GM21367 (cell line): ENCODE measurements around the gene SERGEF.

Experiments
- ATAC-seq: cut with Tn5 transposase; IDR thresholded peaks from one replicate; pipeline ENCODE4 v1.9.1; 2021; ENCODE audit not compliant: unreplicated experiment

Gene SERGEF

GRCh38 chr11:17954395-17955252, 58.2 kb downstream of the SERGEF start:
- no peak for ATAC-seq

DNA sequence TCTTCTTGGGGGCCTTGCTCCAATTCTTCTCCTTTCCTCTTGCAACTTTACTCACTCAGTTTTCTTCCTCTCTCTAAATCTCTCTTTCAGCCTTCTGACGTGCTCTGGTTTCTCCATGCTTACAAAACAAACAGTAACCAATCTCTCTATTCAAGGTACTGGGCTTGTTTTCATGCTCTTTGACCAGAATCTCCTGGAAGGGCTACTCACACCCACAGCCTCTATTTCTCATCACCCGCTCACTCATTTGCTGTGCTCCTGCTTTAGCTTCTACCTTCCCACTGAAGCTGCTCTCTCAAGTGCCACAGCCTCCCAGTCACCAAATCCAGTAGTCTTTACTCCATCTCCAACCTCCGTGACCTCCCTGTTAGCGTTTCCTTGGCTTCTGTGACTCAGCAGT, 60.4 kb downstream of the SERGEF start:
- no peak for ATAC-seq

- no peak for ATAC-seq
These were observed 61.0 kb downstream of the SERGEF start for GRCh38 chr11:17951685-17952388.

DNA sequence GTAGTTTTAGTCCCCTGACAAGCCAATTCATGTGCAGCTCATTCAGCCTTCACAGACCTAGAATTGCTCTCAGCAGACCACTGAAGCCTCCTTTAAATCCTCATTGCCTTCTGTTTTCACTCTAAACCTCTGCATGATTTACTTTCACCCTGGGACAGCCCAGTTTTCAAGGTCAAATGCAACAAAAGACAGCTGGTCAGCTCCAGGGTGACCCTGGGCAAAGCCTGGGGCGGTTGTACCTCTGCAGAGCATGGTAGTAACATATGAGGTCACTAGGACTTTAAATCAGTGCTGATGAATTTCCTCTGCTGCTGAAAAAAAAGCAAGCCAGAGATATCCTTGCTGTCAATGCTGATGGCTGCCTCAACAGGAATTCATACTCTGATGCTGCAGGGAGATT, 62.2 kb downstream of the SERGEF start:
- no peak for ATAC-seq

DNA sequence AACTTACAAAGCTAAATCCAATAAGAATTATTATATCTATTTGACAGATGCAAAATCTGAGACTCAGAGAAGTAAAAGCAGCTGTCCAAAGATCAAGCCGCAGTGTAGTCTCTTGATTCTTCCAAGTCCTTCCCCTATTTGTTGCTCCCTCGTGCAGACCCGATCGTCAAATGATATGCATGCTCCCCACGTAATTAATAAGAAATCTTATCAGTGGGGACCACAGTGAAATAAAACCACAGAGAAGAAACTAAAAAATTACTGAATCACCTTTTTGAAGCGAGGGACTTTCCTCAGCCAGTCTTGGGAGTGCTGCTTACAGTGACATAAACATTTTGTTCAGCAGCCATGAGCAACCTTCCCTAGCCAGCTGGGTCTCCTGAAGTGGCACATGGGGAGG, 64.6 kb downstream of the SERGEF start:
- ATAC-seq: no peak

GRCh38 chr11:17939542-17939941, 73.3 kb downstream of the SERGEF start:
- no peak for ATAC-seq

DNA sequence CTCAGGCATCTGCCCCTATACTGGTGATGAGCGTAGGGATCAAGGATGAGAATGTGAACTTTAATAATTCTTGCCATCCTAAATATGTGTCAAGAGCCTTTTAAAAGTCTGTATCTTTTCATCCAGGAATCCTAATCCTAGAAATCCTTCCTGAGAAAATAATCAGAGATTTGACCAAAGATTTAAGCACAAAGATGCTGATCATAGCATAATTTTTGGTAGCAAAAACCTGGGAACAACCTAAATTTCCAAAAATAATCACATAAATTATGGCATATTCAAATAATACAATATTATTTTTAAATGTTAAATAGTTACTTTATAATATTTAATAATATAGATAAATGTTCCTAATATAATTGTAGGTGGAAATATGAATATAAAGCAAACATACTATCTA, 76.1 kb downstream of the SERGEF start:
- no peak for ATAC-seq

DNA sequence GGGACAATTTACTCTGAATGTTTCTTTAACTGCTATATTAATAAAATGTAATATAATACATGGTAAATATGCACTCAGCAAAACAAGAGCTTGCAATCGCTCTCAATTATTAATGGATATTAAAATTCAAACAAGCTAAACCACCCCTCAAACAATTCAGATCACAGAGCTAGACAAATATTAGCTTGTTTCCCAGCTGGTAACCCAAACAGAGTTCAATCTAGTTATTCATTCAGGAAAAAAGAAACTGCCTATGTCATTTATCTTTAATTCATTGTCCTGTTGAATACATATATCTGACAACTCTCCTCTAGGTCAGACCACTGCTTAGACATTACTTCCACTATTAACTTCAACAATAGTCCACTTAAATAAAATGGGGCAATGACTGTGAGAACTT, 78.7 kb downstream of the SERGEF start:
- ATAC-seq: no peak

DNA sequence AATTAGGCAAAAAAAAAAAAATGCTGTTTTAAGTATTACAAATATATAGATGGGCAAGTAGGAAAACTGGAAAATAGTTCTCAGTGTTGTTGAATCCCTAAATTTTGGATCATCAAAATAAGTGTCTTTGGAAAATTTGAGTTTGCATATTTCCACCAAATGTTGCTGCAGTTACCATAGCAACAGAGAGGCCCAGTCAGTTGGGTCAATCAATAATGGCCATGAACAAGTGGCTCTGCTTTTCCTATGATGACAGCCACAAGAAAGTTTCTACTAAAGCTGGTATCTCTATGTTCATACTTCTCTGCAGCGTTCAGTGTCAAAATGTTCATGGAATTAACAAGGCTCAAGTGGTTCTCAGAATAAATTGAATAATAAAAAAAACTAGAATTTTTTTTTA, 79.1 kb downstream of the SERGEF start:
- no peak for ATAC-seq

DNA sequence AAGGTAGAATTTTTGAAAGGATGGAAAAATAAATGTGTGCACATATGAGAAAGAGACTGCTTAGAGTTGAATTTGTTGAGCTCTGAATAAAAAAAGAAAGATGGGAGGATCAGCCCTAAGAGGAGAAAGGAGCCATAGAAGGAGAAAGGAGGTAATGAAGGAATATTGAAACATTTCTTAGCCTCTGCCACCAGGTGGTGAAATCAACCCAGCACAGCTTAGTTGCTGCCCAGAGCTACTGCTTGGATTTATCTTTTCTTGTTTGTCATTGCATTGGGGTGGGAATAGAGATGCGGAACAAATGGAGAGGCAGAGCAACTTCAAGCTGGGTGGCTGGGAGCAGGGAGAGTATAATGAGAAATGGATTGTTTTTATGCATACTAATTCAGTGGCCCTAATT, 80.4 kb downstream of the SERGEF start:
- no peak for ATAC-seq

GRCh38 chr11:17931595-17931994, 81.3 kb downstream of the SERGEF start:
- no peak for ATAC-seq

DNA sequence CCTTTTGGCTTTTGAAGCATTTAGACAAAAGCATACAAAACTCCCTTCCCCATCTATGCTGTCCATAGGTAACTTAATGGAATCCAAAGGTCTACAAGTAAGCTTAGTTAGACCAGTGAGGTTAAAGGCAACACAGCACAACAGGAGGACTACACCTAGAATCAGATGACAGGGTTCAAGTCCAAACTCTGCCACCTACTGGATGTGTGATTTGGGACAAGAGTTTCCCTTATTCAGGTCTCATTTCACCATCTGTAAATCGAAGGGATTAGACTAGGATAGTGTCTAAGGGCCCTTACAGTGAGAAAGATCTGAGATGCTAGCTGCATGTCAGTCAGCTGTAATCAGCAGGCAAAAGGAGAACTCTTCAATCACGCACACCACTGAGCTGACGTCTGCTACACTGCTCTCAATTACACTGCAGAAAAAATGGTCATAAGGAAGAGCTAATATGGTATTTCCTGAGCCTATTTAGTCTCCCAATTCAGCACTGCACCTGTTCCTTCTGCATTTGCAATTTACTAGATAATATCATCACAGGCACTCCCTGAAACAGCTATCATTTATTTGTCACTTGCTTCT, 82.2 kb downstream of the SERGEF start:
- ATAC-seq: no peak

DNA sequence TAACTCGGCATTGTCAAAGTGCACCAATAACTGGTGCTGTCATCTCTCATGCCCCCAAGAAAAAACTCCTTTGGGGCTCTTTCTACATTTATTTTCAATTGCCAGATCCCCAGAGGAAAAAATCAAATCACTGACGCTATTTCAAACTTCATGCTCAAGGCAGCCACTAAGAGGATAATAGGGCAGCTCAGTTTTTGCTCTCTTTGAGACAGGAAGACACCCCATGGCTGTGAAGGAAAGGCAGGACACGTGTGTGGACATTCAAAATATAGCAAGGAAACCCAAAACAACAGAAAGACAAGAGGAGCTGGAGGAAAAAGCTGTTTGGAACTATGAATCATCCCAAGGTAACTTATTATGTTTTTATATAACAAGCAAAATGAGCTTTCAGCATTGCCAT, 83.7 kb downstream of the SERGEF start:
- ATAC-seq: no peak

GRCh38 chr11:17927681-17928343, 85.0 kb downstream of the SERGEF start:
- no peak for ATAC-seq

DNA sequence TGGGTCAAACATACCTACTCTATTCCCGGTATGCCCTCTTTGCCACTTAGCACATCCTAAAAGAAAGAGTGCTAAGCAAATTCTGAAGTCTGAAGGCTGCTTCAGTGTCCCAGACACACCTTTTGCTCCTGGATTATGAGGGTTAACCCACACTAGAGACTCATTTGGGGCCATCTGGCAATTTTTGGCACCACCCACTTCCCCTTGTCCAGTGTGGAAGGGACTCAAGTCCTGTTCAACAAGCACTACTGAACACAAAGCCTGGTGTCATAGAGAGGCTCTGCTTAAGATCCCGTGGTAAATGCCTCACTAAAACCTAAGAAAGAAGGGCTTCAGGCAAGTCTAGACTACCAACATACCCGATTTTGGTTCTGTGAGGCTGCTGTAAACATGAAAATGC, 85.8 kb downstream of the SERGEF start:
- ATAC-seq: no peak

GRCh38 chr11:17924713-17925112, 88.1 kb downstream of the SERGEF start:
- no peak for ATAC-seq

DNA sequence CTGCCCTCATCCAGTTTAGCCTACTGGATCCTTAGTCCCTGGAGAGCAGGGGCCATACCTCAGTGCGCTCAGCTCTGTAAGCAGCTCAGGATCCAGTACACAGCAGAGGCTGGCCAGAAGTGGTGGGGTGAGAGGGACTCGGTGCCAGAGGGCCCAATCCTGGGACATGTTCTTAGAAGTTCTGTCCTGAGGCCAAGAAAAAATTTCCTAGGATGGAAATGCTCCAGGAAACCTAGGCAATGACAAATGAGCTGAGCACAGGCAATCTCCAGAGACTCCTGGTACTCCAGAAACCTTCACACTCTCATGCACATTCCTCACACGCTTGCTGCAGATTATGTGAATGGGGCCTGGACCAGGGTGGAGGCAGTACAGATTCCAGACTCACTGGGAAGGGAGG, 89.6 kb downstream of the SERGEF start:
- no peak for ATAC-seq

GRCh38 chr11:17922416-17922788, 90.4 kb downstream of the SERGEF start:
- ATAC-seq: no peak

- ATAC-seq: no peak
These were observed 91.0 kb downstream of the SERGEF start for GRCh38 chr11:17921659-17922415.

DNA sequence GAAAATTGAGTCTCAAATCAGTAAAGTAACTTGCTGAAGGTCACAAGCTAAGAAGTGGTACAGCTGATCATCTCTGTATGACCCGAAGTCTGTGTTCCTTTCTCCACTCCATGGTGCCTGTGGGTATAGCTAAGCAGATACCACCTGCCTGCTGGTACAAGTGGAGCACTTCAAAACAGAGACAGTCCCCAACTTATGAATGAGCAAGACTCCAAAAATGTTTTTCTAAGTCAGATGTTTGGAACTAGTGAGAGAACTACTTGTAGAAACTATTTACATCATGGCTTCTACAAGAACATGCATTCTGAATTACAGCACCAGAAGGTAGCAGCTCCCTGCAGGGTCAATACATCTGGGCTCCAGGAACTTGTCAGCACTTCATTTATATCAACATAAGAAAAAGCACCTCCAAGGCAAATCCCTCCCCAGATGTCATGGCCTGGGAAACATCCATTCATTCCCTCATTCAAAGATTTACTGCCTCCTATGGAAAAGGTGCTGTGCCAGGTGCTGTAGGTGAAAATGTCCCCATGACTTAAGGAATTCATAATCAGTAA, 94.7 kb downstream of the SERGEF start:
- ATAC-seq: no peak

- ATAC-seq: no peak
These were observed 95.3 kb downstream of the SERGEF start for GRCh38 chr11:17917556-17917955.
